Putamen (tissue), 1 donor: Measurements from ENCODE around the gene SSC5D.
"Not testable (repeated sequence)": the region's sequence is repeated elsewhere in the genome, so short reads cannot be mapped to it uniquely, and the experiment has no call there.

ENCODE experiments used
- DNase-seq: peaks from one replicate; pipeline ENCODE4 v3.0.0-alpha.2; 2016; ENCODE audit warnings: low spot score

SSC5D gene

DNA sequence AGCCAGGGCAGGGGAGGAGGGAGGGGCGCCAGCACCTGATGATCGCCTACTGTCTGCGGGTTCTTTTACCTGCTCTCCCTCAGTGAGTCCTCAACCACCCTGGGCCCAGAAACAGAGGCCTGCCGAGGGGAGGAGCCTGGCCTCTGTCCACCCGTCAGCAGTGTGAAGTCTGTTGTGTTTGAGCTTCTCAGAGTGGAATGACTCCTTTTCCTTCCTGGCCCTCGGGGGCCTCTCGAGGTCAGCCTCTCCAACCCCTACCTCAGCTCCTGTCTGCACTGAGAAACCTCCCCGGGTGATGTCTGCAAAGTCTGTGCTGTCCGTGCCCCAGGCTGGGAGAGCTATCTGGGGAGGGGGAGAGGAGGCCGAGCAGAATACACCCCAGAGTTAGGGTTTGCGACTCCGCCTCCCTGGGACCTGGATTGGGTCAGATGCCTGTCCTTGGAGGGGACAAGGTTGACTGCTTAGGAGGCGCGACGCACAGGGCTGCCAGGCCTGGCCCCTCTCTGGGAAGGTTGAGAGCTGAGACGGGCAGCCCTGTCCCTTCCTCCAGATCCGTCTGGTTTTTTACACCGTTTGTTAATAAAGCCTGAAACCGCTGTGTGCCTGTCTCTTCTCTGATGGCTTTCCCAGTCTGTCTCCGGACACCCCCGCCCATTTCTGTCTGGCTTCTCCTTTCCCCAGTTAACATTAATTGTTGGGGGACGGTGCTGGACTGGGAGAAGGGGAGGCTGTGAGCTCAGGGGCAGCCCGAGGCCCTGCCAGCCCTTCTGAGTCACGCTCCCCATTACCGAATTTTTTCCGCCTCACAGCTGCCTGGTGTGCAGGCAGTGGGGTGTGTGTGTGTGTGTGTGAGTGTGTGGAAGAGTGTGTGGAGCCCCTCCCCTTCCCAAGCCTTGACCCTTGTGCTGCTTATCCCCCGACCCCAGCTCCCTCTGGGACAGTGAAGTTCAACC is 989 bp upstream of the SSC5D start:
- no peak for DNase-seq

DNA sequence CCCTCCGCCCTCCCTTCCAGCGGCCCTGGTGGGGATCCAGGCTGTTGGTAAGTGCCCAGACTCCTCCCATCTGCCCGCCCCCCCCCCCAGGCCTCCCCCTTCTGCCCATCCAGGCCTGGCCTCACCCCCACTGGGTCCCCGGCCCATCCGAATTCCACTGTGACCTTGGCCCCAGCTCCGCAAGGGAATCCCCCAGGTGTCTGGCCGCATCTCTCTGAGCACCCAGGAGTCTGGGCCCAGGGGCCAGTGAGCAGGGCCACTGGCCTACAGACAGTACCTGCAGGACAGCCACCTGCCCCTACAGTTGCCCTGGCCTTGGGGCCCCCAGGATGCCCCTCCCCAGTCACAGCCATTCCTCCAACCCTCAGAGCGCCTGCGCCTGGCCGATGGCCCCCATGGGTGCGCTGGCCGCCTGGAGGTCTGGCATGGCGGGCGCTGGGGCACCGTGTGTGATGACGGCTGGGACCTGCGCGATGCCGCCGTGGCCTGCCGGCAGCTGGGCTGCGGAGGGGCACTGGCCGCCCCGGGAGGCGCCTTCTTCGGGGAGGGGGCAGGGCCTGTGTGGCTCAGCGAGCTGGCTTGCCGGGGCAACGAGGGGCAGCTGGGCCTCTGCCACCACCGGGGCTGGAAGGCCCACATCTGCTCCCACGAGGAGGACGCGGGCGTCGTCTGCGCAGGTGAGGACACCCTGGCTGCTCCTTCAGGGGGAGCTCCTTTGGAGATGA is 912 bp downstream of the SSC5D start:
- no peak for DNase-seq

DNA sequence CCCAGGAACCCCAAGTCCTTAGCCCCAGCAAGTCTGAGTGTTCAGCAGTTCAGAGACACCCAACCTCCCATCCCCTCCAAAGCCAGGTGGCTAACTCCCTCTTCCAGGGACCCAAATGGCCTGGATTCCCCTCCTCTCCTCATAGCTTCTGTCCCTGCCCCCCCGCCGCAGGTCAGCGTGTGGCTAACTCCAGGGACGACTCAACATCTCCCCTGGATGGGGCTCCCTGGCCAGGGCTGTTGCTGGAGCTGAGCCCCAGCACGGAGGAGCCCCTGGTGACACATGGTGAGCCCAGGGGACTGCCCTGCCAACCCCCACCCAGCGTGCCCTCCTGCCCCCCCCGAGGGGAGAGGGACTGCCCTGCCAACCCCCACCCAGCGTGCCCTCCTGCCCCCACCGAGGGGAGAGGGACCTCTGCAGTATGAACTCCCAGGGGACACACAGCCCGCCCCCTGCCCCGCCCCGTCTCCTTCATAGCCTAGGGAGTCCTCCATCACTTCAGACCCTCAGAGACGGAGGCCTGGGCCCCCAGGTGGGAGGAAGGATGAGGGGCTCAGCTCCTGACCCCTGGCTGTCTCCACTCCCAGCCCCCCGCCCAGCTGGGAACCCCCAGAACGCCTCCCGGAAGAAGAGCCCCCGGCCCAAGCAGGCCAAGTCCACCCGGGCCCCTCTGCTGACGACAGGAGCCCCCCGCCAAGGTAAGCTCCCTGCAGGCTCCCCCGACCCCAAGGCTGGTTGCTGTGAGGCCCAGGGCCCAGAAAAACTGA is 1.7 kb downstream of the SSC5D start:
- no peak for DNase-seq

DNA sequence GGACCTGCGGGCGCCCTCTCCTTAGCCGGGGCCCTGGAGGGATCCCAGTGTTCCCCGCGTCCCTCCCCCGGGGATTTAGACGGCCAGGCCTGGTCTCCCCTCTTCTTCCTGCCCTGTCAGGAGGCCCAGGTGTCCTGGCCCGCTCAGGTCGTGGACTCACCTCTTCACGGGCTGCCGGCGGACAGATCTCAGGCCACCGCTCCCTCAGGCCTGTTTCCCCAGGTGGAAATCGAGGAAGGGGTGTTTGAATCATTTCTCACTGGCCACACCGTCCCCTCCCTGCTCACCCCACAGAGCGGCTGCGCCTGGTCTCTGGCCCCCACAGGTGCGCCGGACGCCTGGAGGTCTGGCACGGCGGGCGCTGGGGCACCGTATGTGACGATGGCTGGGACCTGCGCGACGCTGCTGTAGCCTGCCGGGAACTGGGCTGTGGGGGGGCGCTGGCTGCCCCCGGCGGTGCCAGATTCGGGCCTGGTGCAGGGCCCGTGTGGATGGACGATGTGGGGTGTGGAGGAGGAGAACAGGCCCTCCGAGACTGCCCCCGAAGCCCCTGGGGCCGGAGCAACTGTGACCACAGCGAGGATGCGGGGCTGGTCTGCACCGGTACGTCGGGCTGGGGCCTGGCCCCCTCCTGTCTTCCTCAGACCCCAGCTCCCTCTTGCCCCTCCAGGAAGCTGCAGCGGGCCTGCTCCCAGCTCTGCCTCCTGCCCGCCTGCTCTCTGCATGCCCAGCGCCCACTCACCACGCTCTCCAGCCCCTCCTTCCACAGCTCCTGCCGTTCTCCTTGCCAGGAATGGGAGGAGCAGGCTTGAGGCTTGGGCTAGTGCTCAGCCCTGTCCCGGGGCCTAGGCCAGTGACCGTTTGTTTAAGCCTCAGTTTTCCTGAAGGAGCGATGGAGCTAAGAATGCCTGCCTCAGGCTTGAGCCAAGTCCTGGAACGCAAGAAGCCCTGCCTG is 2.5 kb downstream of the SSC5D start:
- DNase-seq, result no peak

DNA sequence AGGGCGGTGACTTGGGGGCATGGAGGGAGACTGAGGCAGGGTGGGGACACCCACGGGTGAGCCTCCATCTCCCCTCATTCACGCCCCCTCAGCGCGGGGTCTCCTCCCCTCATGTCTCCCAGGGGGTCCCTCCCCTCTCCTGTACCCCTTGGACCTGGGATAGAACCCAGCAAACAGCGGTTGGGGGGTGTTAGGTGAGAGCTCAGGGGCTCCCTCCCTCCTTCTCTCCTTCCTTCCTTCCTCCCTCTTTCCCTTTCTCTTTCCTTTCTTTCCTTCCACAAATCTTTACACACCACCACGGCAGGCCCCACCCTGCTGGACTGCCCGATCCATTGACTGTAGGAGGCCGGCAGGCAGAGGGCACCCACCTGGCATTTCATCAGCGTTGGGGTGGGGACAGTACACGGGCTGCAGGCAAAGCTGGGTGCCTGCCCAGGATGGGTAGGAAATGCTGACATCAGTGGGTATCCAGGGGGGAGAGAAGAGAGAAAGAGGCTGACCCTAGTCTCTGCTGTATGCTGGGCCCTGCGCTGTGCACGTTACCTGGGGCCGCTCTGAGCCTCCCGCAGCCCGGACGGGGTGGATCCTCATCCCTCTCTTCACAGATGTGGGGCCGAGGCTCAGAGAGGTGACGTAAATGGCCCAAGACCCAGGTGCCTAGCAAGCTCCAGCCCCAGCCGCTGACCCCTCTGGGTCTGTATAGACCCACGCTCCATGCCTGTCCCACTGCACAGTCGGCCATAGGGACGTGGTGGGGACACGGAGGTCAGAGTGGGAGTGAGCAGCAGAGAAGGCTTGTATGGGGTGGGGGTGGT is 3.5 kb downstream of the SSC5D start:
- DNase-seq, result no peak

DNA sequence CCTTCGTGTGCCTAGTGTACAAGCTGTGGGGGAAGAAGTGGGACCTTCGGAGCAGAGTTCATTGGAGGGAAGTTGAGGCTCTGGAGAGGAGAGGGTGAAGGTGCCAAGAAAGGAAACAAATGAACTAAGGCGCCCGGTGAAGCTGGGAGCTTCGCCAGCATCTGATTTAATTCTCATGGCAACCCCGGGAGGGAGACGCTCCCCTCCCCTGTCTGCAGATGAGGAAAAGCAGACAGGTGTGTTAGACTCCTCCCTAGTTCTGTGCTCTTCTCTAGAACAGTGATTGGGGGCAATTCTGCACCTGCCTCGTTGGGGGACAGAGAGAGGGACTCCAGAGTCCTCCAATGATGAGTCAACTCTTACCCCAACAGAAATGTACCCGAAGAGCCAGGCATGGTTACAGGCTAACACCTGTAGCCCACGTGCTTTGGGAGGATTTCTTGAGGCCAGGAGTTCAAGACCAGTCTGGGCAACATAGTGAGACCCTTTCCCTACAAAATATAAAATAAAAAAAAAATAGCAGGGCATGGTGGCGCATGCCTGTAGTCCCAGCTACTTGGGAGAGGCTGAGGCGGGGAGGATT is 4.2 kb downstream of the SSC5D start:
- DNase-seq, result no peak

DNA sequence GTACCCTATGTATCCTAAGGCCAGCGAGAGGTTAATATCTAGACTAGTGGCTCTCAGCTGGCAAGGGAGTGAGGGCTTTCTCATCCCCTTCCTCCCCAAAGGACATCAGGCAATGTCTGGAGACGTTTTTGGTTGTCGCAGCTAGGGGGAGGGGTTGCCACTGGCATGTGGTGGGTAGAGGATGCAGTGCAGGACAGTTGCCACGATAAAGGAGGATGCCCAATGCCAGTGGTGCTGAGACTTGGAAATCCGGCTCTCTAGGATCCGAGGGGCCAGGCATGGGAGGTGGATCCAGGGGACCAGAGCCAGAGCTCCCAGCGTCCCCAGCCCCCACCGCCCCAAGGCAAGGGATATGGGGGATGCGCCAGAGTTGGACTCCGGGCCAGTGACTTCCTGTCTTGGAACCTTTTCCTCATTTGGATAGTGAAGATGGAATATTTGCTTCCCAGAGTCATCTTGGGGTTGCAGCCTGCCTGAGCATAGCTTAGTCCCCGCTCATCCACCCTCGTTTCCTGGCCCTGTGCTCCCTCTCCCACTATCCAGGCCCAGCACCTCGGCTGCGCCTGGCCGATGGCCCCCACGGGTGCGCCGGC is 4.9 kb downstream of the SSC5D start:
- no peak for DNase-seq

DNA sequence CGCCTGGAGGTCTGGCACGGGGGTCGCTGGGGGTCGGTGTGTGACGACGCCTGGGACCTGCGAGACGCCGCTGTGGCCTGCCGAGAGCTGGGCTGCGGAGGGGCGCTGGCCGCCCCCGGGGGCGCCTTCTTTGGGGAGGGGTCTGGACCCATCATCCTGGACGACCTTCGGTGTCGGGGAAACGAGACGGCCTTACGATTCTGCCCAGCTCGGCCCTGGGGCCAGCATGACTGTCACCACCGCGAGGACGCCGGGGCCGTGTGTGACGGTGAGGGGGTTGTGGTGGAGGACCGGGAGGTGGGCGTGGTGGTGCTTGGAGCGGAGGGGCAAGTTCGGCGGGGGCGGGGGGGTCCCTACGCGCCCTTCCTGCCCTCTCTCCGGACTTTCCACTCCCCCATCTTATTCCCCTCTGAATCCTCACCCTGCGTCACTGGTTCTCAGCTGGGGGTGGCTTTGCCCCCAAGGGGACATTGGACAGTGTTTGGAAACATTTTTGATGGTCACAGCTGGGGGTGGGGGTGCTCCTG is 5.5 kb downstream of the SSC5D start:
- DNase-seq, result no peak

DNA sequence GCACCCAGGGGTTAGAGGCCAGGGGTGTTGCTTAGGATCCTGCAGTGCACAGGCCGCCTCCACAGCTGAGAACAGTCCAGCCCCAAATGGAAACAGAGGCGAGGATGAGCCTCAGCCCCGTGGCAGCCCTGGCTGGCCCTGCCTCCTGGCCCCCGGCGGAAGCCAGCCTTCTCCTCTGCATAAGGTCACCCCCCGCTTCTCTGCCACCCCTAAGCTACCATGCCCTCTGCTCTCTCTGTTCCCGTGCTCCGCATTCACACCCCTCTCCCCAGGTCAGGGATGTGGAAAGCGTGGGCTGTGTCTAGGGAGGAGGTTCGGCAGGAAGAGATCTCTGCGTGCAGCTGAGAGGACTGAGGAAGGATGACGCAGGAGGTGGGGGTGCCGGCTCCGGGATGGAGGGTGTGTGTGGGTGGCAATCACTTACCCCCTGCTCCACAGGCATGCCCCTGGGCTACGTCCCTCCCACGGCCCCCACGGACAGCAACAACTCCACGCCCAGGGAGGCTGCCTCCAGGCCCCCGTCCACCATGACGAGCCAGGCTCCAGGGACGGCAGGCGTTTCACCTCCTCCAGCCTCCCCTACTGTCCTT is 6.0 kb downstream of the SSC5D start:
- DNase-seq, result peak; percentile 59

DNA sequence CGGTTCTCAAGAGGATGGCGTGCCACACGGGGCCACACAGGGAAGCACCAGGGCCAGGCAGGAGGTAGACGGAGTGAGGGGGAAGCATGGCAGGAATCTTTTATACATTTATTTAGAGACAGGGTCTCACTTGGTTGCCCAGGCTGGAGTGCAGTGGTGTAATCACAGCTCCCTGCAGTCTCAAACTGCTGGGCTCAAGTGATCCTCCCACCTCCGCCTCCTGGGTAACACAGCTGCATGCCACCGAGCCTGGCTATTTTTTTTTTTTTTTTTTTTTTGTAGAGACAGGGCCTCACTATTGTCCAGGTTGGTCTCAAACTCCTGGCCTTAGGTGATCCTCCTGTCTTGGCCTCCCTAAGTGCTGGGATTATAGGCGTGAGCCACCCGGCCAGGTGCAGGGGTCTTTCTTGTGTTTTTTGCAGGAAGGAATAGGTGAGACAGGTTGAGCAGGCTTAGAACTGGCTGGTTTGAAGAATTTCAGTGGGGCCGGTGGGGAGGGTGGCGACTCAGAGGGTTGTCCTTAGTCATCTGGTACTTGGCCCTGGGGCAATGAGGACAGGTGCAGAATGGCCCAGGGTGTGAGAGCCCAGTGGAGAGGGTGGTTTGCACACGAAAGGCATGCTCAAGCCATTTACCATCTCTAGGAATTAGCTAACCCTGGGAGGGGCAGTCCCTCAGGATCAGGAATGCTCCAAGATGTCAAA is 7.6 kb downstream of the SSC5D start:
- no peak for DNase-seq

DNA sequence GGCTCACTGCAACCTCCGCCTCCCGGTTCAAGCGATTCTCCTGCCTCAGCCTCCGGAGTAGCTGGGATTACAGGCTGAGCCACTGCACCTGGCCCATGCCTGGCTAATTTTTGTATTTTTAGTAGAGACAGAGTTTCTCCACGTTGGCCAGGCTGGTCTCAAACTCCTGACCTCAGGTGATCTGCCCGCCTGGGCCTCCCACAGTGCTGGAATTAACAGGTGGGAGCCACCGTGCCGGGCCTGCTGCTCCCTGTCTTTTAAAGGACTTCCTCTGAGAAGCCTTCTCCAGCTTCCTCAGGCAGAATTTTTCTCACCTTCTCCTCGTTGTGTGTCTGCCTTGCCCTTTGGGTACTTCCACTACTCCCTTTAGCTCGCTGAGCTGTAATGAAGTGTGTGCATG is 8.6 kb downstream of the SSC5D start:
- DNase-seq, result not testable (repeated sequence)

DNA sequence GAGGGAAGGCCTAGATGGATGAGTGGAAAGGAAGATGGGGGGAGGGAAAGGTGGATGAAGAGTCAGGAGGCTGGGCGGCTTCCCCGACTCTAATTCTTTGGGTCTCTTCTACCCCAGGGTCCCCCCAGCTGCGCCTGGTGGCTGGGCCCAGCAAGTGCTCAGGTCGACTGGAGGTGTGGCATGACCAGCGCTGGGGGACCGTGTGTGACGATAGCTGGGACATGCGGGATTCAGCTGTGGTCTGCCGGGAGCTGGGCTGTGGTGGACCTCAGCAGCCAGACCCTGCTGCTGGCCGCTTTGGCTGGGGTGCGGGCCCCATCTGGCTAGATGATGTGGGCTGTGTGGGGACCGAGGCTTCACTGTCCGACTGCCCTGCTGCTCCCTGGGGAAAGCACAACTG is 9.5 kb downstream of the SSC5D start:
- DNase-seq, result no peak

DNA sequence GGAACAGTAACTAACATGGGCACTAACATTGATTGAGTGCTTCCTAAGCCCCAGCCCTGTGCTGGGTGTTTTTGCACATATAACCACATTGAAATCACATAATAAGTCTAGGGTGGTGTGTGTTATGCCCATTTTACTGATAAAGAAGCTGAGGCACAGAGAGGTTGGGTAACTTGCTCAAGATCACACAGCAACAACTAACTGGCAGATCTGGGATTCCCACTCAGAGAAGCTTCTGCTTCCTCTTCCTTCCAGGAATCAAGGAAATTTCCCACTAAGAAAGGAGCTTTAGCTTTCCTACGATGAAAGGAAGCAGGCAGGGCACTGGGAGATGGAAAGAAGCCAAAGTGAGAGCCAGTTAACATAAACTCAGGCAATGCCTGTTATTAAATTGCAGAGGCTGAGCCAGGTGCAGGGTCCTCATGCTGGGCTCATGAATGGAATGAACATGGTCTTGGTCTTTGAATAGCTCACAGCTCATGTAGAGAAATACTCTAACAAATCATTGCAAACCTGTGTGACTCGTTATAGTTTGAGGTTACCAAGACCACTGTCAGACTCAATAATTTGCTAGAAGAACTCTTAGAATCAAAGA is 10.1 kb downstream of the SSC5D start:
- DNase-seq, result no peak

DNA sequence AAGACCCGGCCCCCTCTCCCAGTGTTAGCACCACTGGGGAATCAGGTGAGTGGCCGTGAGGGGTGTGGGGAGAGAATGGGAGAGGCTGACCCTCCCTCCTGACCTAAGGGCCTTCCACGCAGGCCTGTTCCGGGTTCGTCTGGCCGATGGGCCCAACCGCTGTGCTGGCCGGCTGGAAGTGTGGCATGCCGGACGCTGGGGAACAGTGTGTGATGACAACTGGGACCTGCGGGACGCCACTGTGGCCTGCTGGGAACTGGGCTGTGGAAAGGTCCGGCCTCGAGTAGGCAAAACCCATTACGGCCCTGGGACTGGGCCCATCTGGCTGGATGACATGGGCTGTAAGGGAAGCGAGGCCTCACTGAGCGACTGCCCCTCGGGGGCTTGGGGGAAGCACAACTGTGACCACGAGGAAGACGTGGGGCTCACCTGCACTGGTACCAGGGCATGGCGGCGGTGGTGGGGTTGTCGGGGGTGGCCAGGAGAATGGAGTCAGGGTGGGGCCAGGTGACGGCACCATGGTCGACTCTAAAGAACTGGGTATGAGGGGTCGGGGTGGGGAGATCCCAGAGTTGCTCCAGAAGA is 12.2 kb downstream of the SSC5D start:
- no peak for DNase-seq

DNA sequence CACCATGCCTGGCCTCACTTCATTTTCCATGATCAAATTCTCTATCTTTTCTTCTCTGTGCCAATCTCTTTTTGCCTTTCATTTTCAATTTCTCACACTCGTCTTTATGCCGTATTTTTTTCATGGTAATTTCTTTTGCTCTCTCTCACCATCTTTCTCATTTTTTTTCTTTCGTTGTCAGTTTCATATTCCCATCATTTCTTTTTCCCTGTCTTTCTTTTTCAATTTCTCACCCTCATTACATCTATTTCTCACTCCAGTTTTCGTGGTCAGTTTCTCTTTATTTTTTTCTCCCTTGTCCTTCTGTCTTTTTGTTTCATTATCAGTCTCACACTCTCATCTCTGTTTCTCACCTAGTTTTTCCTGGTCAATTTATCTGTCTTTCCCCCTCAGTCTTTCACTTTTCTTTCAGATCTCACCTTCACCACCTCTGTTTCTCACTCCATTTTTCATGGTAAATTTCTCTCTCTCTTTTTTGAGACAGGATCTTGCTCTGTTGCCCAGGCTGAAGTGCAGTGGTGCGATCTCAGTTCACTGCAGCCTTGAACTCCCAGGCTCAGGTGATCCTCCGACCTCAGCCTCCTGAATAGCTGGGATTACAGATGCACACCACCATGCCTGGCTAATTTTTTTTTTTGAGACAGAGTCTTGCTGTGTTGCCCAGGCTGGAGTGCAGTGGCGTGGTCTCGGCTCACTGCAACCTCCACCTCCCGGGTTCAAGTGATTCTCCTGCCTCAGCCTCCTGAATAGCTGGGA is 14.1 kb downstream of the SSC5D start:
- DNase-seq, result no peak

DNA sequence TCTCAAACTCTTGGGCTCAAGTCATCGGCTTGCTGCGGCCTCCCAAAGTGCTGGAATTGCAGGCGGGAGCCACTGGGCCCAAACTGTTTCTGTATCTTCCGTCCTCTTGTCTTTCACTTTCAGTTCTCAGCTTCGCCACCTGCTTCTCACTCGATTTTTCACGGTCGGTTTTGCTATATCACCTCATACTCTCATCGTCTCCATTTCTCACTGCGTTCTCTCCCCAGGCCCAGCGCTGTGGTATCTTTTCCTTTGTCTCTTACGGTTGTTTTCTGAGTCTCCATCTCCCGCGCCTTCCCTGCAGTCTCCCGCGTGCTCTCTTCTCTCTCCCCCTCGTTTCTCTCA is 14.9 kb downstream of the SSC5D start:
- no peak for DNase-seq
